ENCODE results near the gene DCDC1. TPM values are rescaled to one million over a fixed set of nuclear protein-coding genes. Genes with fewer than 3 reads are reported as not detected.

DCDC1 gene
- total RNA-seq, 1 experiment from 2014 or later = not detected

DNA sequence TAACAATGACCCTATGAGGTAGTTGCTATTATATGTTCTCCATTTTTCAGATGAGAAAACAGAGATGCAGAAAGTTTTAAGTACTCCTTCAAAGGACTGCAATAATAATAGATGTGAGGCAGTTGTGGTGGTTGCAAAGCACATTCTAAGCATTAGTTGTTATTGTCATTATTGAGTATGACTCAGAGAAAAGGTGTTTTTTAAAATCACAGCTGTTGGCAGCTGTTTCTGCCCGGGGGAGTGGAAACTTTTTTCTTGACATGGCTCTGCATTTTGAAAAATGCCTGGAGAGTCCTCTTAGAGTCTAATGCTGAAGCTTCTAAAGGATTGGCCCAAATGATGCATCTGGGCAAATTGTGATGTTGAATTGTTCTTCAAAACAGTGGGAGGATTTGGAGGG is 538.9 kb downstream of the DCDC1 start:
- Histone ChIP-seq H3K4me1 (ENCODE audit: control insufficient read depth, insufficient read depth, low read length) (no peaks in the 10 kb centered on the region), H3K27ac (ENCODE audit: low read length) (no peak overlapping the region), H3K27me3 (ENCODE audit: control insufficient read depth, insufficient read depth, low read length) (no peaks in the 10 kb centered on the region), H3K36me3 (ENCODE audit: control insufficient read depth, insufficient read depth, low read length) (no peaks in the 10 kb centered on the region), H3K9me3 (ENCODE audit: control insufficient read depth, insufficient read depth, low read depth, low read length) (0 out of 2 replicates have a peak, but pooled peaks cover 4% of the 10 kb centered on the region), H3K4me3 (ENCODE audit: low read depth in 2 of 2, low read length in 2 of 2) (no peak overlapping the region)
- ATAC-seq (no peak), DNase-seq (ENCODE audit: low read depth, low spot score) (no peak)
- ChIA-PET CTCF (no interaction called here), POLR2A (no interaction called here)
- BruUV-seq (replicated peaks) = no TSS peak
- intact Hi-C loops (cut with micrococcal nuclease; ENCODE audit: unreplicated experiment) (no loop called here), in situ Hi-C loops (cut with HindIII; ENCODE audit: low pct_unique_long_range_greater_than_20kb, low sequenced_read_pairs) (no loop called here)
- TF ChIP-seq, protein P1, sequence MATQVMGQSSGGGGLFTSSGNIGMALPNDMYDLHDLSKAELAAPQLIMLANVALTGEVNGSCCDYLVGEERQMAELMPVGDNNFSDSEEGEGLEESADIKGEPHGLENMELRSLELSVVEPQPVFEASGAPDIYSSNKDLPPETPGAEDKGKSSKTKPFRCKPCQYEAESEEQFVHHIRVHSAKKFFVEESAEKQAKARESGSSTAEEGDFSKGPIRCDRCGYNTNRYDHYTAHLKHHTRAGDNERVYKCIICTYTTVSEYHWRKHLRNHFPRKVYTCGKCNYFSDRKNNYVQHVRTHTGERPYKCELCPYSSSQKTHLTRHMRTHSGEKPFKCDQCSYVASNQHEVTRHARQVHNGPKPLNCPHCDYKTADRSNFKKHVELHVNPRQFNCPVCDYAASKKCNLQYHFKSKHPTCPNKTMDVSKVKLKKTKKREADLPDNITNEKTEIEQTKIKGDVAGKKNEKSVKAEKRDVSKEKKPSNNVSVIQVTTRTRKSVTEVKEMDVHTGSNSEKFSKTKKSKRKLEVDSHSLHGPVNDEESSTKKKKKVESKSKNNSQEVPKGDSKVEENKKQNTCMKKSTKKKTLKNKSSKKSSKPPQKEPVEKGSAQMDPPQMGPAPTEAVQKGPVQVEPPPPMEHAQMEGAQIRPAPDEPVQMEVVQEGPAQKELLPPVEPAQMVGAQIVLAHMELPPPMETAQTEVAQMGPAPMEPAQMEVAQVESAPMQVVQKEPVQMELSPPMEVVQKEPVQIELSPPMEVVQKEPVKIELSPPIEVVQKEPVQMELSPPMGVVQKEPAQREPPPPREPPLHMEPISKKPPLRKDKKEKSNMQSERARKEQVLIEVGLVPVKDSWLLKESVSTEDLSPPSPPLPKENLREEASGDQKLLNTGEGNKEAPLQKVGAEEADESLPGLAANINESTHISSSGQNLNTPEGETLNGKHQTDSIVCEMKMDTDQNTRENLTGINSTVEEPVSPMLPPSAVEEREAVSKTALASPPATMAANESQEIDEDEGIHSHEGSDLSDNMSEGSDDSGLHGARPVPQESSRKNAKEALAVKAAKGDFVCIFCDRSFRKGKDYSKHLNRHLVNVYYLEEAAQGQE (IDR thresholded peaks at IDR 0.05; ENCODE audit: insufficient read depth in 1 of 2, low read depth in 2 of 2, low read length in 1 of 2) = no peak
- no peak for TF ChIP-seq TCF7L2 (IDR thresholded peaks at IDR 0.05; ENCODE audit: low read depth, low read length)
- no peak for TF ChIP-seq POLR2AphosphoS5 (IDR thresholded peaks at IDR 0.05; ENCODE audit: low read depth, low read length)
- TF ChIP-seq SIN3A (IDR thresholded peaks at IDR 0.05; ENCODE audit: borderline replicate concordance, insufficient read depth, low read depth, low read length) = no peak
- TF ChIP-seq, protein P2, sequence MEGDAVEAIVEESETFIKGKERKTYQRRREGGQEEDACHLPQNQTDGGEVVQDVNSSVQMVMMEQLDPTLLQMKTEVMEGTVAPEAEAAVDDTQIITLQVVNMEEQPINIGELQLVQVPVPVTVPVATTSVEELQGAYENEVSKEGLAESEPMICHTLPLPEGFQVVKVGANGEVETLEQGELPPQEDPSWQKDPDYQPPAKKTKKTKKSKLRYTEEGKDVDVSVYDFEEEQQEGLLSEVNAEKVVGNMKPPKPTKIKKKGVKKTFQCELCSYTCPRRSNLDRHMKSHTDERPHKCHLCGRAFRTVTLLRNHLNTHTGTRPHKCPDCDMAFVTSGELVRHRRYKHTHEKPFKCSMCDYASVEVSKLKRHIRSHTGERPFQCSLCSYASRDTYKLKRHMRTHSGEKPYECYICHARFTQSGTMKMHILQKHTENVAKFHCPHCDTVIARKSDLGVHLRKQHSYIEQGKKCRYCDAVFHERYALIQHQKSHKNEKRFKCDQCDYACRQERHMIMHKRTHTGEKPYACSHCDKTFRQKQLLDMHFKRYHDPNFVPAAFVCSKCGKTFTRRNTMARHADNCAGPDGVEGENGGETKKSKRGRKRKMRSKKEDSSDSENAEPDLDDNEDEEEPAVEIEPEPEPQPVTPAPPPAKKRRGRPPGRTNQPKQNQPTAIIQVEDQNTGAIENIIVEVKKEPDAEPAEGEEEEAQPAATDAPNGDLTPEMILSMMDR (IDR thresholded peaks at IDR 0.05) = no peak

DNA sequence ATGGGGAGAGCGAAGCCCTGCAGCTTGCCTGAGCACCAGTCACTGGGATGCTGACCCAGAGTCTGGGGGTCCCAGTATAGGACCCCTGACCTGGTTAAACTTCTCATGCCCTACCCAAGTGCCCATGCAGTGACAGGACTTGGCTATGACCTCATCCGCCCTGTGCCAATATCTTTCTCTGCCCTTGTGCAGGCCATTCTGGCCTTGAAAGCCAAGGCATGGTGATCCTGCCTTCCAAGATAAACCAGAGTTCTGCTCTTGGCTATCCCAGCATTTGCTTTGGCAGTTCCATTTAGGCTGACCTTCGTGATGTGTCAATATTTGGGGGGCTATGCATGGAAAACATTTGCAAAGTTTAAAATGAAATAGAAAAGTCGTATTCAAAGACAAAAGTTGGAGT is 542.6 kb downstream of the DCDC1 start:
- ATAC-seq = no peak
- intact Hi-C loops (cut with micrococcal nuclease; ENCODE audit: unreplicated experiment) = no loop called here
- BruUV-seq (replicated peaks) = no TSS peak
- in situ Hi-C loops (cut with HindIII; ENCODE audit: low pct_unique_long_range_greater_than_20kb, low sequenced_read_pairs) = no loop called here
- ChIA-PET CTCF (no interaction called here), POLR2A (no interaction called here)
- H3K4me3 ChIP-seq (ENCODE audit: low read depth in 2 of 2, low read length in 2 of 2) = no peak overlapping the region
- no peaks in the 10 kb centered on the region for H3K9me3 ChIP-seq (ENCODE audit: control insufficient read depth, insufficient read depth, low read depth, low read length)
- H3K27ac ChIP-seq (ENCODE audit: low read length) = no peak overlapping the region
- no peak for TF ChIP-seq SIN3A (IDR thresholded peaks at IDR 0.05; ENCODE audit: borderline replicate concordance, insufficient read depth, low read depth, low read length)
- DNase-seq (ENCODE audit: low read depth, low spot score) = no peak
- no peaks in the 10 kb centered on the region for H3K27me3 ChIP-seq (ENCODE audit: control insufficient read depth, insufficient read depth, low read length)
- H3K36me3 ChIP-seq (ENCODE audit: control insufficient read depth, insufficient read depth, low read length) = no peaks in the 10 kb centered on the region
- no peaks in the 10 kb centered on the region for H3K4me1 ChIP-seq (ENCODE audit: control insufficient read depth, insufficient read depth, low read length)

DNA sequence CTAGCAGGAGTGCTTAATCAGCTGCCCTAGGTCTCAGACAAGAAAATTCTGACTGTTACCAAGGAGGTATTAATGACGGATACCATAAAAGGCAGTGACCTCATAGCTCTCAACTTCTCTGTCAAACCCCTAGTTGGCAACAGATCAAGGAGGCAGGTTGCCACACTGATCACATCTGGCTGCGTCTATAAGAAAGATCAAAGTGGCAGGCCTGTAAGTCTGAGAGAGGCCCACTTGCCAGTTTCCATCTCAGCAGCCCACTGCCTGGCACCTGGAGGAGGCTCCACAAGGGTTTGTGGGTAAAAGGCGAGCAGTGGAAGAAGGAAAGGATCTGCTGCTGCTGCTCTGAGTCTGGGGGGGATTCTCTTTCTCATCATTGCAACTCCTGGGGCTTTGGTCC is 543.8 kb downstream of the DCDC1 start:
- Histone ChIP-seq H3K9me3 (ENCODE audit: control insufficient read depth, insufficient read depth, low read depth, low read length) (no peaks in the 10 kb centered on the region), H3K27ac (ENCODE audit: low read length) (no peak overlapping the region), H3K27me3 (ENCODE audit: control insufficient read depth, insufficient read depth, low read length) (no peaks in the 10 kb centered on the region), H3K36me3 (ENCODE audit: control insufficient read depth, insufficient read depth, low read length) (no peaks in the 10 kb centered on the region), H3K4me3 (ENCODE audit: low read depth in 2 of 2, low read length in 2 of 2) (no peak overlapping the region), H3K4me1 (ENCODE audit: control insufficient read depth, insufficient read depth, low read length) (no peaks in the 10 kb centered on the region)
- in situ Hi-C loops (cut with HindIII; ENCODE audit: low pct_unique_long_range_greater_than_20kb, low sequenced_read_pairs) (no loop called here), intact Hi-C loops (cut with micrococcal nuclease; ENCODE audit: unreplicated experiment) (no loop called here)
- DNase-seq (ENCODE audit: low read depth, low spot score) (no peak), ATAC-seq (no peak)
- ChIA-PET POLR2A (no interaction called here), CTCF (no interaction called here)
- BruUV-seq (replicated peaks) = no TSS peak
- TF ChIP-seq SIN3A (IDR thresholded peaks at IDR 0.05; ENCODE audit: borderline replicate concordance, insufficient read depth, low read depth, low read length) (no peak), POLR2AphosphoS5 (IDR thresholded peaks at IDR 0.05; ENCODE audit: low read depth, low read length) (no peak), TCF7L2 (IDR thresholded peaks at IDR 0.05; ENCODE audit: low read depth, low read length) (no peak)
- TF ChIP-seq, protein P1 (IDR thresholded peaks at IDR 0.05; ENCODE audit: insufficient read depth in 1 of 2, low read depth in 2 of 2, low read length in 1 of 2) = no peak
- TF ChIP-seq, protein P2 (IDR thresholded peaks at IDR 0.05) = no peak

Measured in Panc1 (cell line).